AG09309 (cell line): Measurements from ENCODE around the gene NCOR2.

Source experiments
- DNase-seq: peaks from one replicate; pipeline ENCODE4 v3.0.0-alpha.2; 2010; ENCODE audit warnings: low read depth
- H3K4me3 ChIP-seq: 2 replicates; pipeline ENCODE4 v1.5.1; 2011; ENCODE audit warnings: mild to moderate bottlenecking, low read depth, low read length, moderate library complexity; ENCODE audit not compliant: control insufficient read depth
- CTCF ChIP-seq: IDR thresholded peaks from 2 replicates; pipeline ENCODE4 v1.5.1; 2011; ENCODE audit warnings: mild to moderate bottlenecking, low read depth, low read length, inconsistent platforms; ENCODE audit not compliant: insufficient read depth, control insufficient read depth; ENCODE audit errors: missing control alignments

The NCOR2 gene

DNA sequence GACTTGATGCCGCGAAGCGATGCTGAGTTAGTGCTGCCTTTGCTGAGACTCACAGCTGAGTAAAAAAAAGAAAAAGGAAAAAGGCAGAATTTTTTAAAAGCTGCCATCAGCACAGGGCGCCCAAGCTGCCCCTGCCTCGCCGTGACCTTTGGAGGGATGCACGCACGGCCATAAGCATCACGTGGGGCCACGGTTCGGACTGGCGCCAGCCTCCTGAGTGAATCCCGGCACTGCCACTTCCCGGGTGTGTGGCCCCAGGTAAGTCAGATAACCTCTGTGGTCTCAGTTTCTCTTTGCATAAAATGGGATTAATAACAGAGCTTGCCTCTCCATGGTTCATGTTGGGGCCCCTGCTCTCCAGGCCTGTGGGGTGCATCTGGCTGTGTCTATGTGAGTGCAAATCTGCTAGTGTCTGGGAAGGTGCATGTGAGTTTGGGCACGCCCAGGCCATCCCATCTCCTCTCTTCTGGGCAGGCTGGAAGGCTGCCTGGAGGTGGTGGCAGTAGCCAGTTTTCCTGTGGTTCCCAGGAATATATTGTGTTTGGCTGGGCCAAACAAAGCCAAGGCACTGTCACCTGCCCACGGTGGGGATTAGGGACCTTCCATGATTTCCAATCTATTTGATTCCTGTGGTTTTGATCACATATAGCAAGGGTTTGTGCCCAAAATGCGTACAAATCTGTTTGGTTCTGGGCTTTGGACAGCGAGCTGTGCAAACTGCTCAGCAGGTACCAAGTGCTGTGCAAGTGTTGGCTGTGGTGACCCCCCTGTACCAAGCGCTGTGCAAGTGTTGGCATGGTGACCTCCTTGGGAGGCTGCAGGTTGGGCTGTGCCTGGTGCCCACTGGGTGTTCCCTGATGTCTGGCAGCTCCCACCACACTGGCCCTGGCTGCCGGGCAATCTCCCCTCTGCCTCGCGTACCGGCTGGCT is 43.5 kb upstream of the NCOR2 start:
- H3K4me3 ChIP-seq, result no peak overlapping the region
- no peak for DNase-seq
- no peak for TF ChIP-seq CTCF

DNA sequence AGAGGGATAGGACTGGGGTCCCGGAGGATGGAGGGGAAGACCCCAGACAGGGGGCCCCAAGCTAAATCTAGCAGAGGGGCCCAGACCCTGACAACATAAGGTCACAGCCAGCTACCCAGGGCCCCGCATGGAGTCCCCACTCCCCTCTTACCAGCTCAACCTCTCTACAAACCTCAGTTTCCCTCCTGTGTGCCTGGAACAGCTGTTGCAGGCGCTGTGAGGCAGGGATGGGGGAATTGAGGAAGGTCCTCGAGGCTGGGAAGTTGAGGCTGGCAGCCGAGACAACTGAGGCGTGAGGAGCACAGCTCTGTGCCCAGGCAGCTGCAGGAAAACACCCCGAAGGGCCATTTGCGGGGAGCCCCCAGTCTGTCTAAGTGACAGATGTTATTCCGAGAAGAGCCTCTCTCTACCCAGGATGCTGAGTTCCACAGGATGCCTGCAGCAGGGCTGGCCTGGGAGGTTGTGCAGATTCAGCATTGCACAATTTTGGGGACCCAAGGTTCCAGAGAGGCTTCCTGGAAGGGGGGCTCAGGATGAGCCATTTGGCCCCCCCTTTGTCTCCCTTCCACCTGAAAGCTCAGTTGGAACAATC is 42.7 kb upstream of the NCOR2 start:
- H3K4me3 ChIP-seq, result no peak overlapping the region
- no peak for DNase-seq
- TF ChIP-seq CTCF, result no peak

DNA sequence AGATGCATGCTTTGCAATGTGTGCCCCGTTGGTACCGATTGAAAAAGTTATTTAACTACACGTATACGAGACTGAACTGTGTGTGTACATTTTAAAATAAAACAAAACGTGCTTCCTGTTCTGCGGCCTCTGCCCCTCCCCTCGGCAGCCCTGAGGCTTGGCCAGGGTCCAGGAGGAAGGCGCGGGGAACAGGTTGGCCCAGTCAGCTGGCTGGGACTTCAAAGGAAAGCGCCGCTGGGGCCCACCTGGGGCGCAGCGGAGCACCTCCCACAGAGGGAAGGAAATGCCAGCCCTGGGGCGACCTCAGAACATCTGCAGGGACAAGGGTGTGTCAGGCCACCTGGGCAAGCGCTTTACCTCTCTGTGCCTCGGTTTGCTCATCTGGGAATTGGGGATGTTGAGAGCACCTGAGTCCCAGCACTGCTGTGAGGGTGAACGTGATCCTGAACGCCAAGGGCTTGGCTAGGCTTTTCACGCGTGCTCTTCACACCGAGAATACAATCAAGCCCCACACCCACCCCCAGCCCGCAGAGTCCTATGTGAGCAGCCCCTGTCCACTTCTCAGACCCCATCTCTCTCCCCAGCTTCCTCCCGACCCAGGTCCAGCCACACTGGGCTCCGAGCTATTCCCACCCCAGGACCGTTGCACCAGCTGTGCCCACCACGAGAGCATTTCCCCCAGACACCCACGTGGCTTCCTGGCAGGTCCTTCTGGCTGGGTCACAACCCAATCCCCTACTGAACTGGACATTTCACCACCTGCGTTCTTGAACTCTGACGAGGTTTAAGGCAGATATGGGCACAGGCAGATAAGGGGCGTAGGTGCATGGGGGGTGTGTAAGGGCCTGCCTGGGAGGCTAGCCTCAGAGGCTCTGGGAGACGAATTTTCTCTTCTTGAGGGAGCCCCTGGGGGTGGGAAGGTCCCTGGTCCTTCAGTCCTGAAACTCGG is 41.9 kb upstream of the NCOR2 start:
- no peak overlapping the region for H3K4me3 ChIP-seq
- DNase-seq, result no peak
- no peak for TF ChIP-seq CTCF

GRCh38 chr12:124608450-124608870 is 41.0 kb upstream of the NCOR2 start:
- TF ChIP-seq CTCF, result no peak
- no peak overlapping the region for H3K4me3 ChIP-seq
- no peak for DNase-seq

DNA sequence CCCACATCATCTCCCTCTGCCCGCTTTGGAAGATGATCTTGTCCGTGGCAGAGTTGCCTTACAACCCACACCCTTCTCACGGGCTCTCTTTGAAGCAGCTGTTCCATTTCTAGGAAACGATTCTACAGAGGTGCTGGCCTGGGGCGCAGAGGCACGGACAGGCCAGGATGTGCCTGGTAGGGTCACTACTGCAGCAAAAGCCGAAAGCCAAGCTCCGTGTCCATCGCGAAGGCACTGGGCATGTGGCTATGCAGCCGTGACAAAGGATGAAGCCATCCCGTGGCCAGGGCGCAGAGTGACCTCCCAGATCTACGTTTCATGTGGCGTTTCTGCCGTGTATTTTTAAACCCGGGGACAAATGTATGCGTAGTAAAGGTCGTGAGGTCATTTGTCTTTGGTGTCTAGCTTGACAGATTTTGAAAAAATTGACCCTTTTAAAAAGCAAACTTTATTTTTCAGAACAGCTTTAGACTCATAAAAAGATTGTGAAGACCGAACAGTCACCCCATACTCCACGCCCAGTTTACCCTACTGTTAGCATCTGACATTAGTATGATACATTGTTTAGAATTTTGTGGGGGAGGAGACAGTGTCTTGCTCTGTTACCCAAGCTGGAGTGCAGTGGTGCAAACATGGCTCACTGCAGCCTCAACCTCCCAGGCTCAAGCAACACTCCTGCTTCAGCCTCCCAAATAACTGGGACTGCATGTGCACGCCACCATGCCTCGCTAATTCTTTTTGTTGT is 40.4 kb upstream of the NCOR2 start:
- TF ChIP-seq CTCF, result no peak
- DNase-seq, result no peak
- no peak overlapping the region for H3K4me3 ChIP-seq
